HCT116 (cell line): ENCODE results near the gene NIPAL4. TPM values are rescaled to one million over a fixed set of nuclear protein-coding genes. Genes with fewer than 3 reads are reported as not detected.
"Not testable (repeated sequence)": the region's sequence is repeated elsewhere in the genome, so short reads cannot be mapped to it uniquely, and the experiment has no call there.

Source experiments
- ATAC-seq: fragments of 200-7000 bp; cut with Tn5 transposase; 2 replicates; pipeline ENCODE4 v1.9.1; 2020; ENCODE audit warnings: mild to moderate bottlenecking, moderate library complexity
- BruUV-seq: library from RNA; stranded (reverse); fragments of 400-500 nt; replicated peaks from 2 replicates; lab custom pipeline; 2021; lab: Mats Ljungman, UMichigan
- CTCF ChIA-PET: fragments of 300-600 bp; sonication (Branson Sonifier 250); formaldehyde crosslinking; loops from one replicate; lab custom pipeline; 2021; ENCODE audit warnings: antibody characterized with exemption; lab: Charles Lee
- POLR2A ChIA-PET: fragments of 300-600, 350-600 bp; sonication (Branson Sonifier 250); formaldehyde crosslinking; loops from one replicate; lab custom pipeline; 2021; ENCODE audit warnings: antibody characterized with exemption; lab: Charles Lee
- RAD21 ChIA-PET, 2 experiments: fragments of 300-600 bp; sonication (Branson Sonifier 250); formaldehyde crosslinking; loops; one replicate each; lab custom pipeline; 2023; ENCODE audit warnings: low total read pairs in 2 of 2; ENCODE audit not compliant: uncharacterized antibody in 2 of 2, unreplicated experiment in 2 of 2, low non-redundant PET in 1 of 2; lab: Charles Lee
- DNase-seq: peaks from one replicate; pipeline ENCODE4 v3.0.0-alpha.2; 2010; ENCODE audit warnings: low read depth, low spot score
- H2AFZ ChIP-seq: fragments of 200-600 bp; shearing (Covaris generic), sonication (generic); 2 replicates; pipeline ENCODE4 v1.6.1; 2017; ENCODE audit warnings: low read depth, mixed run types, mixed read lengths, antibody characterized with exemption, low read length; ENCODE audit not compliant: poor library complexity, severe bottlenecking
- H3K27ac ChIP-seq: 2 replicates; pipeline ENCODE4 v1.5.1; 2012; ENCODE audit warnings: low read depth, low read length
- H3K27me3 ChIP-seq: fragments of 200-600 bp; sonication (generic); 2 replicates; pipeline ENCODE4 v1.6.1; 2016; ENCODE audit warnings: mixed run types, low read length, mixed read lengths; ENCODE audit not compliant: insufficient read depth
- H3K36me3 ChIP-seq, 2 experiments: fragments of 200-500 bp in 1 of 2; fragments of 200-600 bp in 1 of 2; sonication (Bioruptor generic) in 1 of 2; sonication (generic) in 1 of 2; 2 replicates each; pipeline versions ENCODE4 v1.5.1 to v1.6.1; 2014 to 2016; ENCODE audit warnings: low read length in 2 of 2, inconsistent platforms in 1 of 2, mixed read lengths in 1 of 2, mixed run types in 1 of 2; ENCODE audit not compliant: insufficient read depth in 2 of 2, control insufficient read depth in 1 of 2
- H3K4me1 ChIP-seq, 2 experiments: fragments of 200-600 bp in 1 of 2; sonication (generic) in 1 of 2; 2 replicates each; pipeline versions ENCODE4 v1.5.1 to v1.6.1; 2012 to 2017; ENCODE audit warnings: low read length in 2 of 2, inconsistent platforms in 1 of 2, mild to moderate bottlenecking in 1 of 2, mixed read lengths in 1 of 2, mixed run types in 1 of 2, moderate library complexity in 1 of 2; ENCODE audit not compliant: insufficient read depth in 2 of 2, control insufficient read depth in 1 of 2
- H3K4me2 ChIP-seq: fragments of 200-600 bp; sonication (generic); 2 replicates; pipeline ENCODE4 v1.6.1; 2017; ENCODE audit warnings: mixed run types, low read length, mixed read lengths
- H3K4me3 ChIP-seq, 2 experiments: fragments of 200-600 bp in 1 of 2; sonication (generic) in 1 of 2; replicated peaks in 1 of 2; 2 replicates each; pipeline ENCODE4 v1.5.1; 2011 to 2016; ENCODE audit warnings: low read length in 2 of 2, control low read depth in 1 of 2, low read depth in 1 of 2, mild to moderate bottlenecking in 1 of 2, mixed read lengths in 1 of 2, mixed run types in 1 of 2
- H3K79me2 ChIP-seq: fragments of 200-600 bp; sonication (generic); 2 replicates; pipeline ENCODE4 v1.6.1; 2017; ENCODE audit warnings: mild to moderate bottlenecking, mixed run types, low read length, moderate library complexity, mixed read lengths; ENCODE audit not compliant: insufficient read depth
- H3K9ac ChIP-seq: fragments of 200-600 bp; sonication (generic); 2 replicates; pipeline ENCODE4 v1.6.1; 2016; ENCODE audit warnings: low read length, mixed read lengths
- H3K9me2 ChIP-seq: fragments of 200-600 bp; sonication (generic), shearing (Covaris generic); 2 replicates; pipeline ENCODE4 v1.6.1; 2017; ENCODE audit warnings: mixed run types, mild to moderate bottlenecking, moderate library complexity; ENCODE audit not compliant: insufficient read depth
- H3K9me3 ChIP-seq, 2 experiments: fragments of 200-500 bp in 1 of 2; fragments of 200-600 bp in 1 of 2; sonication (Bioruptor generic) in 1 of 2; sonication (generic) in 1 of 2; 2 replicates each; pipeline ENCODE4 v1.6.1; 2014 to 2017; ENCODE audit warnings: low read length in 2 of 2, mixed read lengths in 2 of 2, inconsistent platforms in 1 of 2, low read depth in 1 of 2, mild to moderate bottlenecking in 1 of 2, mixed run types in 1 of 2, moderate library complexity in 1 of 2; ENCODE audit not compliant: control insufficient read depth in 1 of 2, insufficient read depth in 1 of 2
- H4K20me1 ChIP-seq: fragments of 200-600 bp; sonication (generic), shearing (Covaris generic); 2 replicates; pipeline ENCODE4 v1.6.1; 2017; ENCODE audit warnings: mixed run types, mild to moderate bottlenecking, moderate library complexity; ENCODE audit not compliant: insufficient read depth
- CBX3 ChIP-seq: IDR thresholded peaks from 2 replicates; pipeline ENCODE4 v1.6.1; 2012; ENCODE audit warnings: low read depth
- EGR1 ChIP-seq: IDR thresholded peaks from 2 replicates; pipeline ENCODE4 v1.6.1; 2012; ENCODE audit warnings: low read depth
- ELF1 ChIP-seq: IDR thresholded peaks from 2 replicates; pipeline ENCODE4 v1.6.1; 2012; ENCODE audit warnings: low read depth, borderline replicate concordance
- EZH2 ChIP-seq: fragments of 200-600 bp; sonication (generic); IDR thresholded peaks from 2 replicates; pipeline ENCODE4 v1.6.1; 2017; ENCODE audit warnings: antibody characterized with exemption, mixed run types
- EZH2phosphoT487 ChIP-seq: fragments of 200-600 bp; IDR thresholded peaks from 2 replicates; pipeline ENCODE4 v1.6.1; 2018; ENCODE audit warnings: antibody characterized with exemption, borderline replicate concordance
- FOSL1 ChIP-seq: IDR thresholded peaks from 2 replicates; pipeline ENCODE4 v1.6.1; 2012; ENCODE audit warnings: low read depth
- JUND ChIP-seq: IDR thresholded peaks from 2 replicates; pipeline ENCODE4 v1.6.1; 2012
- POLR2A ChIP-seq: IDR thresholded peaks from 2 replicates; pipeline ENCODE4 v1.7.0; 2011; ENCODE audit warnings: borderline replicate concordance; ENCODE audit not compliant: insufficient read depth, insufficient read length; ENCODE audit errors: extremely low read depth
- POLR2AphosphoS5 ChIP-seq: IDR thresholded peaks from 2 replicates; pipeline ENCODE4 v1.6.1; 2011; ENCODE audit warnings: mild to moderate bottlenecking, low read depth, low read length, moderate library complexity
- RAD21 ChIP-seq: IDR thresholded peaks from 2 replicates; pipeline ENCODE4 v1.6.1; 2012; ENCODE audit warnings: low read depth, mild to moderate bottlenecking
- SIN3A ChIP-seq: IDR thresholded peaks from 2 replicates; pipeline ENCODE4 v1.6.1; 2012; ENCODE audit warnings: low read depth
- SP1 ChIP-seq: IDR thresholded peaks from 2 replicates; pipeline ENCODE4 v1.6.1; 2012; ENCODE audit warnings: low read depth
- SRF ChIP-seq: IDR thresholded peaks from 2 replicates; pipeline ENCODE4 v1.6.1; 2012; ENCODE audit warnings: low read depth
- ZFX ChIP-seq: fragments of 450-650 bp; IDR thresholded peaks from 2 replicates; pipeline ENCODE4 v1.6.1; 2017
- ZNF274 ChIP-seq: fragments of 200-500 bp; sonication (Bioruptor generic); IDR thresholded peaks from 2 replicates; pipeline ENCODE4 v1.6.1; 2014; ENCODE audit warnings: mild to moderate bottlenecking, low read depth, low read length, inconsistent platforms
- intact Hi-C: fragments of 100-400 bp; cut with micrococcal nuclease; formaldehyde crosslinking; loops from 2 replicates; pipeline ENCODE4 v1.10.0; 2022
- total RNA-seq: library from RNA; stranded (reverse); gene quantifications from one replicate; pipeline ENCODE4 v1.2.1, GENCODE V29; 2021; ENCODE audit not compliant: unreplicated experiment
- TF ChIP-seq, protein P1 (sequence below), 3 experiments: fragments of 200-600 bp in 1 of 3; sonication (generic) in 1 of 3; IDR thresholded peaks in 2 of 3; conservative IDR thresholded peaks in 1 of 3; 2 replicates each; pipeline ENCODE4 v1.5.1; 2012 to 2017; ENCODE audit warnings: low read depth in 2 of 3, low read length in 2 of 3, antibody characterized with exemption in 1 of 3, borderline replicate concordance in 1 of 3, control low read depth in 1 of 3, mild to moderate bottlenecking in 1 of 3, mixed read lengths in 1 of 3, mixed run types in 1 of 3, moderate library complexity in 1 of 3; ENCODE audit not compliant: insufficient read depth in 1 of 3
- TF ChIP-seq, protein P2 (sequence below): IDR thresholded peaks from 2 replicates; pipeline ENCODE4 v1.6.1; 2012

NIPAL4 gene
- total RNA-seq, 1 experiment from 2014 or later, result 0.12 TPM

DNA sequence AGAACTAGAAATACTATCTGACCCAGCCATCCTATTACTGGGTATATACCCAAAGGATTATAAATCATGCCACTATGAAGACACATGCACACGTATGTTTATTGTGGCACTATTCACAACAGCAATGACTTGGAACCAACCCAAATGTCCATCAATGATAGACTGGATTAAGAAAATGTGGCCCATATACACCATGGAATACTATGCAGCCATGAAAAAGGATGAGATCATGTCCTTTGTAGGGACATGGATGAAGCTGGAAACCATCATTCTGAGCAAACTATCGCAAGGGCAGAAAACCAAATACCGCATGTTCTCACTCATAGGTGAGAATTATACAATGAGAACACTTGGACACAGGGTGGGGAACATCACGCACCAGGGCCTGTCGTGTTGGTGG is 30.1 kb upstream of the NIPAL4 start:
- H3K27me3 ChIP-seq, H3K9me3 ChIP-seq, H4K20me1 ChIP-seq, H3K79me2 ChIP-seq, RAD21 ChIA-PET, H2AFZ ChIP-seq, DNase-seq, CTCF ChIA-PET, H3K9me2 ChIP-seq, H3K4me2 ChIP-seq, H3K4me1 ChIP-seq, BruUV-seq, H3K36me3 ChIP-seq, POLR2A ChIA-PET, H3K9ac ChIP-seq, H3K4me3 ChIP-seq, ATAC-seq, H3K27ac ChIP-seq: not testable (repeated sequence)
- 0 out of 2 replicates have a peak, but pooled peaks have one; percentile 23 for TF ChIP-seq CBX3
- intact Hi-C loops, result loop anchor here (5.0 kb wide), 2 partner anchors 287 to 312 kb away; partner anchors contain the start of gene LSM11

DNA sequence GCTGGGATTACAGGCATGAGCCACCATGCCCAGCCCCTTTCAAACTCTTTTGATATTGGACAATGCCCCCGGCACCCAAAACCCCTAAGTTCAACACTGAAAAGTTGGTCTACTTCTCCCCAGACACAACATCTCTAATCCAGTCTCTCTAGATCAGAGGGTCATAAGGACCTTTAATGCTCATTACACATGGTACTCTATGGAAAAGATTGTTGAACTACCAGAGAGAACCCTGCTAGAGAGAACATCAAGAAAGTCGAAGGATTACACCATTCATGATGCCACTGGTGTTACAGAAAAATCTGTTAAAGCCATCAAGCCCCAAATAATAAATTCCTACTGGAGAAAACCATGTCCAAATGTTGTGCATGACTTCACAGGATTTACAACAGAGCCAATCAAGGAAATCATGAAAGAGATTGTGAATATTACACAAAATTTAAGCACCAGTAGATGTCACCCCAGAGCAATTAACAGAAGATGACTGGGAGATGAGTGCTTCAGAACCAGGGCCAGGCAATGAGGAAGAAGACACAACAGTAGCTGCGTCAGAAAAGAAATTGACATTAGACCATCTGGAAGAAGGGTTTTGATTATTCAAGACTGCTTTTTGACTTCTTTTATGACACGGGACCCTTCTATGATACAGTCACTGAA is 28.3 kb upstream of the NIPAL4 start:
- no TSS peak for BruUV-seq

More for the DNA sequence above, 28.3 kb upstream of the NIPAL4 start:
- Histone ChIP-seq H2AFZ (peak overlapping the region; percentile 59), H3K9me3 (no peaks in the 10 kb centered on the region), H3K4me2 (0 out of 2 replicates have a peak overlapping the region, but pooled peaks have one; percentile 21), H3K4me1 (peaks cover 0 to 7% of the 10 kb centered on the region in 2 experiments; a peak in 2 of 4 replicates), H3K27ac (no peak overlapping the region), H3K4me3 (no peak overlapping the region), H4K20me1 (no peaks in the 10 kb centered on the region), H3K36me3 (no peaks in the 10 kb centered on the region), H3K9me2 (no peaks in the 10 kb centered on the region), H3K27me3 (no peaks in the 10 kb centered on the region), H3K9ac (no peak overlapping the region), H3K79me2 (no peaks in the 10 kb centered on the region)
- TF ChIP-seq EGR1, result no peak
- no peak for TF ChIP-seq FOSL1
- no peak for TF ChIP-seq POLR2A
- no peak for TF ChIP-seq SP1
- TF ChIP-seq SIN3A, result no peak
- TF ChIP-seq, protein P1, sequence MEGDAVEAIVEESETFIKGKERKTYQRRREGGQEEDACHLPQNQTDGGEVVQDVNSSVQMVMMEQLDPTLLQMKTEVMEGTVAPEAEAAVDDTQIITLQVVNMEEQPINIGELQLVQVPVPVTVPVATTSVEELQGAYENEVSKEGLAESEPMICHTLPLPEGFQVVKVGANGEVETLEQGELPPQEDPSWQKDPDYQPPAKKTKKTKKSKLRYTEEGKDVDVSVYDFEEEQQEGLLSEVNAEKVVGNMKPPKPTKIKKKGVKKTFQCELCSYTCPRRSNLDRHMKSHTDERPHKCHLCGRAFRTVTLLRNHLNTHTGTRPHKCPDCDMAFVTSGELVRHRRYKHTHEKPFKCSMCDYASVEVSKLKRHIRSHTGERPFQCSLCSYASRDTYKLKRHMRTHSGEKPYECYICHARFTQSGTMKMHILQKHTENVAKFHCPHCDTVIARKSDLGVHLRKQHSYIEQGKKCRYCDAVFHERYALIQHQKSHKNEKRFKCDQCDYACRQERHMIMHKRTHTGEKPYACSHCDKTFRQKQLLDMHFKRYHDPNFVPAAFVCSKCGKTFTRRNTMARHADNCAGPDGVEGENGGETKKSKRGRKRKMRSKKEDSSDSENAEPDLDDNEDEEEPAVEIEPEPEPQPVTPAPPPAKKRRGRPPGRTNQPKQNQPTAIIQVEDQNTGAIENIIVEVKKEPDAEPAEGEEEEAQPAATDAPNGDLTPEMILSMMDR (IDR thresholded peaks at IDR 0.05 in 2 of 3, conservative IDR thresholded peaks at IDR 0.05 in 1 of 3; ENCODE audit: borderline replicate concordance in 1 of 3, insufficient read depth in 1 of 3, low read depth in 2 of 3, low read length in 2 of 3), result peak; percentile 39 to 85 (median 60); a peak in 4 of 6 replicates
- no peak for TF ChIP-seq SRF
- TF ChIP-seq EZH2phosphoT487, result no peak
- TF ChIP-seq ZFX, result no peak
- no peak for TF ChIP-seq ZNF274
- TF ChIP-seq ELF1, result no peak
- no peak for TF ChIP-seq JUND
- no peak for TF ChIP-seq POLR2AphosphoS5
- TF ChIP-seq RAD21, result peak; percentile 84
- TF ChIP-seq, protein P2, sequence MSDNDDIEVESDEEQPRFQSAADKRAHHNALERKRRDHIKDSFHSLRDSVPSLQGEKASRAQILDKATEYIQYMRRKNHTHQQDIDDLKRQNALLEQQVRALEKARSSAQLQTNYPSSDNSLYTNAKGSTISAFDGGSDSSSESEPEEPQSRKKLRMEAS, result peak; percentile 37; the same call in 1 of the 2 replicates
- no peak for TF ChIP-seq EZH2
- RAD21 ChIA-PET, result interaction anchor here (0.8 to 2.1 kb wide), 3 partner anchors 32 to 40 kb away, joined by 3 to 5 read pairs (median 3); no protein-coding TSS in a partner anchor
- peak; percentile 98 for ATAC-seq
- POLR2A ChIA-PET, result no interaction called here
- CTCF ChIA-PET, result interaction anchor here (0.7 to 2.5 kb wide), 8 partner anchors 32 to 312 kb away, joined by 3 to 9 read pairs (median 4); partner anchors contain the start of gene LSM11
- DNase-seq, result peak; percentile 38
- intact Hi-C loops, result loop anchor here (2.0 to 5.0 kb wide), 3 partner anchors 45 to 311 kb away; partner anchors contain the start of gene LSM11
